ENCODE measurements around the gene TGFBR3.

Gene TGFBR3

DNA sequence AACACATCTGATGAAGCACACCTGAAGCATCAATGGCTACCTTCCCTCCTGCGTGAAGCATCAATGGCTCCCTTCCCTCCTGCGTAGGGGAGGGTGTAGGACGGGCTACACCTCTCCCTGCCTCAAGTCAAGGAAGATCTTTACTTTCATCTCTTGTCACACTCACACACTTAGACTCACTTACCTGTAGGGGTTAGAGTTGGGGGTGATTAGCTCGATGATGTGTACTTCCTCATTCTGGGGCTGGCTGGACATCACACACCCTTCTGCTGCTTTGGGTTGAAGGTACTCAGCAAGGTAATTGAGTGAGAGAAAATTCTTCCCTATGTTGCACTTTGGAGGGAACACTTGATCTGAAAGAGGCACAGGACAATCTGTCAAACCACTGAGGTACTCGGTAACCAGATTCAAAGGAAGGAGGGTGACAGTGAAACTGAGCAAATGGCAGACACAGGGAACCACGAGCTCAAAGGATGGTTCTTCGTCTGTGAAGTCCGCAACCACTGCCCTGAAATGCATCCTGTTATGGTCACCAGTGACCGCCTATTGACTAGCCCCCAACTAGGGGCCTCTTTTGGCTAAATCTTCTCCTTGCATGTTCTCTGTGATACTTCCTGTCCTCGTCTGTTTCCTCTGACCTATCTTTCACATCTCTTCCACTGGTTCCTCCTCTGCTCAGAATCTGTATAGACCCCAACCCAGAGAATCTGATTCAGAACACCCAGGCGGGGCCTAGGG is 156.2 kb downstream of the TGFBR3 start:
- DNase-seq, result no peak

DNA sequence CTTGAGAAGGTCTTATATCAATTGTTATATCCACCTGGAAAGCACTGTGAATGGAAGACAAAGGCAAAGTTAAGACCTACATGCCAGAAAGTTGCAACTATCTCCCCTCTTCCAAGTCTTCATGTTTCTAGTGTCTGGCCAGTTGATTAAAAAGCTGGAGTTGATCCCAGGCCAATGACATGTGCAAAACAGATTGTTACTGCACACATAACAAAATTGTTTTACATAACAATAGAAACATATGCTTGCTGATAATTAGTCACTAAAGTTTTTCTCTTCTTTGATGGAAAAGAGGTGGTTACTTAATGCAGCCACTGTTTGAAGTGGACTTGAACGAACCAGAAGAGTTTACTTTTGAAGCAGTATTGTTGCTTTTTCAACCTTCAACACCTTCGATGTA is 158.2 kb downstream of the TGFBR3 start:
- DNase-seq, result no peak

DNA sequence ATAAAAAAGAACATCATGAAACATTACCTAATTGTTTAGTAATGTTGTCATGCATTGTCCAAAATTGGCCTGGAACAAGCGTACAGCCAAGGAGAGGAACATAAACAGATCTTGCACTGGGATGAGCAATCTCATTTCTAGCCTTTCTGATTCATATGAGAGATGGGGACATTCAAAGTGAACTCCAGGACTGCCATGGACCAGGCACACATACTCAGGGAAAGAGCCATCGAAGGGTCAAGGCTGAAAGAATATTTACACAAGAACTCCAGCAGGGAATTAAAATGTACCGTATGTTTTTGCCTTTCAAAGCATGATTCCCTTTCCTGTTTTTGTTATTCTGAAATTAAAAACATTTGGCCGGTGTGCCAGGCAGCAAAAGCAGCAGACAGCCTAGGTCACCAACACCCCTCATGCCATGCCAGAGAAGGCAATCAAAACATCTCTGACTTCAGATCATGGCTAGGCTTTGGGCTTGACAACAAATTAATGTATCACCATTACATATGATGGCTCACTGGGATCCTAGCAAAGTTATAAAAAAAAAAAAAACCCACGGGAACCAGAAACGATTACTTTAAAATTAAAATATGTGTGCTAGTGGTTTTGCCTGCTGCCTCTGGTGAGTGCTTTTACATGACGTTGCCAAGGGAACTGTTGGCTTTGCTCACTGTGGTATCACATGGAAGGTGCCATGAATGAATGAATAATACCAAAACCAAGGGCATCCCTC is 159.8 kb downstream of the TGFBR3 start:
- DNase-seq, result no peak

DNA sequence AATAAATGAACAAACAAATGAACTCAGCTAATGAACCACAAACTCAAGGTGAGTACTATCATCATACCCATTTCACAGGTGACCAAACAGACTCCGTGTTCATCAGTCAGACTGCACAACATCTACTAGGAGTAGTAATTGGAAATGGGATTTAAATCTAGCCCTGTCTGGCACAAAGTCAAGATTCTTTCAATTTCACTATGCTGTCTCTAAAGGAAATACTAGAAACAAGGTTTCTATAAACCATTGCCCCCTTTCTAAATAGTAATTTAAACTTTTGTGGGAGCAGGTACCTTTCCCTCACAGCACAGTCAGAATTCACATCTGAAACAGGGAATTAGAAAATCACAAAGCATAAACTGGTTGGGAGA is 160.3 kb downstream of the TGFBR3 start:
- no peak for DNase-seq

DNA sequence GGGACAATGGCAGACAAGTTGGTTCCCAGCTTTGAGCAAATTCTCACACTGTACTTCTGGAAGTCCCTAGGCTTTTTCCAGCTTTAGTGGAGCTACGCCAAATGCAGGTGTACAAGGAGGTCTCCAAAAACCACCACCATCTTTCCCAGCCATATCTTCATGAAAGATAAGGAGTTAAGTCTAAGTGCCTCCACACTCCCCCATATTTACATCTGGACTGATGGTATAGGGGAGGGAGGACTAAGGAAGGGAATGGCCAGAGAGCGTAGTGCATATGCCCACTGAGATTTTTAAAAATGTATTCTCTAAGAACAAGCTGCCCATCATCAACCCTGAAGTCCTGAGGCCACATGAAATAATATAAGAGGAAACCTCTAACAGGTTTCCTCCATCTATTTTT is 161.3 kb downstream of the TGFBR3 start:
- no peak for DNase-seq

DNA sequence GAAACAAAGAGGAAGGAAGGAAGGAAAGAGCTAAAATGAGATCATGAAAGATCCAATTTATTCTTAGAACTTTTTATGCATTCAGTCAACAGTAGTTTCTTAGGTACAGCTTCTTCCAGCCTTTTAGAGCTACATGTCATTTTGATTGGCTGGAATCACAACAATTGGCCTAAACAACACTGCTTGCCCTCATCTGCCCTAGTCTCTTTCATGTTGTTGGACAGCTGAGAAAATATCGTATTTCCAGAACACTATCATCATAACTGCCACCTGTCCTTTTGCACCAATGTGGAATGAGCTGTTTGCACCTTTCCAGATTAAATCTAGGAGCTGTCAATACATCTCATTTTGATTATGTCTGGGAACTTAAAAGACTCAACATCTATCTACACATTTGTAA is 161.7 kb downstream of the TGFBR3 start:
- no peak for DNase-seq

DNA sequence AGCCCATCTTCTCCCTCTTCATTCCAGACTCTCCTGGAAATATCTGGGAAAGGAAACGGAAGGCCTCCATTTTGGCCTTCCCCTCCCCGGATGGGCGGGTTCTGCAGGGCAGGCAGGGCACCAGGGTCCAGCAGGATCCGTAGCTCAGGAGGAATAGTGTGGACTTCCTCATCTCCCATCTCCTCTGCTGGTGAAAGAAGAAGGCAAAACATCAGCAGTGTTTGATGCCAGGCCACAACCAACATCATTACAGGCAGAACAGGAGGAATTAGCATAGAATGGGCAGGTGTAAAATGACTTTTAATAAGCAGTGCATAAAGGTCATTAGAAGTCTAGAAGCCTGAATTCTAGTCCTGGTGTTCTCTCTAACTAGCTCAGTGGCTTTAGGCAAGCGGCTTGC is 165.9 kb downstream of the TGFBR3 start:
- DNase-seq, result no peak

DNA sequence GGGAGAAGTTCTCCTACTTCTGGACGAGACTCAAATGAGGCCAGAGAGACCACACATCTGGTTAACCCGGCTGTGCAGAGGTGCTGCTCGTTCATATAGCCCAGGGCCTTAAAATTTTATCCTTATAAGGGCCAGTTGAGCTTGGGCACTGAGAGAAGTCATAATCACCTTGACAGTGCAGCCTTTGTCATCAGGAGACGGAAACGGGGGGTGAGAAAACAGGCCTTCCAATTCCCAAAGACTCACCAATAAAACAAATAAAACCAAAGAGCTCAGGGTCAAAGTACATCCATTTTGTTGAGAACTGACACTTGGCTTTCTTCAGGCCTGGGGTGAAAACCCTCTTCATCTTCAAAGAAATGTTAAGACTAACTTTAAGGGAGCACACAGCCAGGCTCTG is 167.1 kb downstream of the TGFBR3 start:
- DNase-seq, result no peak

DNA sequence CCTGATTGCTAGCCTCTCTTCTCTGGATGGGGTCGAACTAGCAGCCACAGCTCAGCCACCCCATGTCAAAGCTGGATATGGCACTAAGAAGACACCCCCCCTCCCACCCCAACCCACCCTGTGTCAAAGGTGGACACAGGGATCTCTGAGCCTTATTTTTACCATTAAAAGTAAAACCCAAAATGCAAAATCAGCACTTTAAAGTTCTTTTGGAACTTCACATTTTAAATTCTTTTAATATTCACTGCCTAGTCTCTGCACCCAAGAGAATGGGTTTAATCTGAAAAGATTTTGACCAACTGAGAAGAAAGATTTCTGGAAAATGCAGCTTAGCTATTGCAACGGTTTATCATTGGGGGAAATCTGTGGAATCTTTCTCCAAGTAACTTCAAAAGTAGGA is 167.6 kb downstream of the TGFBR3 start:
- no peak for DNase-seq

DNA sequence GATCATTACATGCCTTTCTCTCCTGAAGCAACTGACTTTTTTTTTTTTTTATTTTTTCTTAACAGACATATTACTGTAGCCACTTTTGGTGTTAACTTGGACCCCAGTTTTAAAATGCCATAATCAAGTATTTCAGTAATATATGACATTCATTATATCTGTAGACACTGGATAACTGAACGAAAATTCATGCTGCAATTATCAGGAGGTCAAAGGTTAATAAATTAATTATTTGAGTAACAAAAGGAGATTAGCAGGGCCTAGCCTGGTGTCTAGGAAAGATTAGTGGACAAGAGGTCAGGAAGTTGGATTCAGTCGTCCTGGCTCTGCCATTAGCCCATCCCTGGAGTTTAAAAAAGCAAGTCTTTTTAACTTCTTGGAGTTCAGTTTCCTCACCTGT is 168.1 kb downstream of the TGFBR3 start:
- DNase-seq, result no peak

DNA sequence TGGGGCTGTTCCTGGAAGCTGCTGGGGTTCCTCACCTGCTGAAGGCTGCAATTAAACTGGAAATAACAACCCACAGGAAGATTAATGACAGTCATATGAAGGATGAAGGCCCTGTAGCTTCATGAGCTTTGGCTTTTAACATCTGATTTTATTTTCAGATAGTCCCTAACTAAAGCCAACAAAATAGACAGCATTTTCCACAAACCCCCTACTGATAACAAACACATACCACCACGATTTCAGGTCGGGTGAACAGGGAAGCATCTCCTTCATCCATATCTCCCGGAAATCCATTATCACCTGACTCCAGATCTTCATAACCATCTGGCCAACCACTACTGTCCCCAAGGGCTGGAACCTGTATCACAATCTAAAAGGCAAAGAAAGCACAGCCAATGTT is 169.6 kb downstream of the TGFBR3 start:
- no peak for DNase-seq

DNA sequence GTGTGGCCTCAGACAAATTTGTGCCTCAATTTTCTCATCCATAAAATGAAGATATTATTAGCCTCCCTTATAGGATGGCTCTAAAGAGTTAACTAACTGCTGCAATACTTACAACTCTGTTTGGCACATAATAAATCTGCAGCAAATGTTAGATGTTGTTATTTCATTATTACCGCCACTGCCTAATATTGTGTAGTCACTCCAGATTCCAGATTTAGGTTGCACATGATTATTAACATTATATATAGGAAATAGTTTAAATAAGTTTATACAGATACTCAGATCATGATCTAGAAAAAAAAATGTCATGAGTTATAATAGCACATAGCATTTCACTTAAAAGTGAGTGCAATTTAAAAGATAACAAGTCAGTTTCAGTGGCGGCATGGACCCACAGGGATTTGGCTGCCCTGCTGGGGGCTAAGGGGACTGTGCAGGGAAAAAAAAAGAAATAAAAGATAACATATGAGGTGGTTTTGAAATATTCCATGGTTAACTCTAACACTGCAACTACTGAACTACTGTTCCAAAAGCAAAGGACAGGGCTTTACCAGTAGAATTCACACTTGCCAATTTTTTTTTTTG is 170.4 kb downstream of the TGFBR3 start:
- no peak for DNase-seq

DNA sequence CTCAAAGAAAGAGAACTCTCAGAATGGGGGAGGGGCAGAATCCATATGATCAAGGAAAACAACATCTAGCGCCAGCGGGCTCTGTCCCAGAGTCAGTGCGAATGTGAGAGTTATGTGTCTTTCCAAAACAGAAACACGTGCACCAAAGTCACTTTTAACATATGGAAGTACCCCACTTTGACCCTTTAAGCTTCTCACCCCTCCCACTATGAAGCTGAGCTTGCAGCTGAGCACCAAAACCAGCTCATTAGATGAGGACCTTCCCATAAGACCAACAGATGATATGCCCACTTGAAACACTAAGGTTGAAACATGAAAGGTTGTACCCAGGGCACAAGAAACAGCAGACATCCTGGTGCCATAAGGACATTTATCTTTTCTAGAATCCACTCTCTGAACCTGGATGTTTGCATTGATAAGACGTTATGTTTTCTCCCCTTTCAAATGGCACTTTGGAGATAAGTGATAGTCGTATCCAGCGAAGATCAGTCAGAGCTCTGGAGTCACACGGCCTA is 171.0 kb downstream of the TGFBR3 start:
- DNase-seq, result no peak

DNA sequence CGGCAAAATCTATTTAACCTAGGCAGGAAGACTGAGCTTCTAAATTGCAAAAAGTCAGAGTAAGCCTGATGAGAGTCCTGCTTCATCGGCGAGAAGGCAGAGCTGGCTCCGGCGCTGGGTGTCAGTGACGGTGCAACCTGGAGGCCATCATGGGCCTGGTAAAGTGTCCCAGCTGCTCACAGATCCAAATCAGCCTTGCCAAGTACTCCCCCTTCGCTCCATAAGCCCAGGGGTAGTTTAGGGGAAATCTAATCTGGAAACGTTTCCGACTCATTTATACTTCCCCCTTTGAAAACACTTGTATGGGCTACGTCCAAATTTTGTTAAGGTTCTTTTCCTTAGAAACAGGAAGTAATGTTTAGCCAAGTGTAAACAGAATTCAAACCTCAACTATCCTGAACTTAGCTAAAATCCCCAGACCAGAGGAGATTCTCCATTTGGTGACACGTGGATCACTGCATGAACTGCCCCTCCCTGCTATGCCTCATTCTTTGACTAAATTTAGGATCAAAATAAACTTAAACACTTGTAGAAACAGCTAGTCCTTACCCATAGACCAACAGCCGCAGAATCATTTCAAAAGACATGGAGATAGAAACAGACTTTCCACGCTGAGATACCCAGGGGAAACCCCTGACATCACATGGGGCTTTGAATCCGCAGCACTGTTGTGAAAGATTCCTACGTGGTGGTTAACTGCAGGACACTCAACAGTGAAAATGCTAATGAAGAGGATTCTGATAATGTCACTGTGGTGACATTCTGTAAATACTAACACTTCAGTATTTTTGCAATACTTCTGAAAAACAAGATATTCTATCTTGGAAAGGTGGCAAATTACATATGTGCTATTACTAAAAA is 172.7 kb downstream of the TGFBR3 start:
- DNase-seq, result no peak

DNA sequence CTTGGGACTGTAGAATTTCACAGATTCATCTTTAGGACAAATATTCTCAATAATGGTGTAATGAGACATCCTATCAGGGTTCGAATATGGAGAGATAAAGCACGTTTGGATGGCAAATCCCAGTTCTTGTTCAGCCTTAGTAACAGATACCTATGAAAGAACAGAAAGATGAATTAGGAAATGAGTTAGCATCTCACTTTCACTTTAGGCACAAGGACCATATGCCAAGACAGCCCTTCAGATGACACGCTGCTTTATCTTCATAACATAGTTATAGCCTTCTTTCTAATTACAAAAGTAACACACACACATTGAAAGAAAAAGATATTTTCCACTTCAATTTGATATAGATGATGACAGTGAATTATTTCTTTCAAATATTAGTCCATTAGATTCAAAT is 173.6 kb downstream of the TGFBR3 start:
- DNase-seq, result no peak

DNA sequence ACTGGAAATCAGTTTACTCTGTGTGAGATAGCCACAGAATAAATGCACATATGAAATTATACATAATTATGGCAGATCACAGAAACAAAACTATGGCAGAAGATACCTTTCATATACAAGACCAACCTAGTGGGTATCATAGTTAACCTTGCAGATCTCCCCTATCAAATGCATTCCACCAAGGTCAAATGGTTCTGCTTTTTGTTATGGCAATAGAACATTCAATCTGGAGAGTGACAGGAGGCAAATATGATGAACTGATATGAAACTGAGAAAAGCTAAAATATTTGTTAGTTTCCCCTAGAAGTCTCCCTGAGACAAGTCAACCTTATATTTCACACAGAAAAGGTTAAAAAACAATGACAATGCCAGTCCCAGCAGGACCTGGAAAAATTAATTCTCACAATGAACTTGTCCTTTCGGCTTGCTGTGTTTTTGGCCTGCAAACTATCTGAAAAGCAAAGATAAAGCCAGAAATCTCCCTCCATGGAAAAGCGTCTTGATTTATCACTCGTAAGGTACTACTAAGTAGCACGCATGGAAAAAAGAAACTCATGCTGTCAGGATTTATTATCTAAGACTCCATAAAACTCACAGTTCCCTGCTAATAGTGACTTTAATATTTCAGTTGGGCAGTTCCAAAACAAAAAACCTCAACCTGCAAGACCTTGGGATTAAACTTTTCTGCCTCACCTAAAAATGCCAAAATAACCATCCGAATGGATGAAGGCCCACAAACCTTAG is 174.3 kb downstream of the TGFBR3 start:
- no peak for DNase-seq

DNA sequence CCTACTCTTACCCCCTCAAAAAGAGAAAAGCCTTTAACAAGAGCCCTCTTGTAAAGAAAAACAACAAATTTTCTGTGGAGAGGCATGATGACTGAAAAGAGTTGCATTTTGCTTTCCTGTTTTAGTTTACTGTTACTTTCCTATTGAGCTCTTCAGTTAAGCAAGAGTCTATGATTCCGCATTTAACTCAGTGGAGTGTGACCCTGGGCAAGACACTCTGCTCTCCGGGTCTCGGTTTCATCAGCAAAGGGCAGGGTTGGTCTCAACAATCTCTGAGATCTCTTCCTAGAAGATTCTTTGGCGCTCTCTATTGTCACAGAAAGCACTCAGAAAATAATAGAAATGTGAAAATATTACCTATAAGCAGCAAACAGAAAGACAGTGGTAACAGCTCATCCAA is 175.7 kb downstream of the TGFBR3 start:
- DNase-seq, result no peak

DNA sequence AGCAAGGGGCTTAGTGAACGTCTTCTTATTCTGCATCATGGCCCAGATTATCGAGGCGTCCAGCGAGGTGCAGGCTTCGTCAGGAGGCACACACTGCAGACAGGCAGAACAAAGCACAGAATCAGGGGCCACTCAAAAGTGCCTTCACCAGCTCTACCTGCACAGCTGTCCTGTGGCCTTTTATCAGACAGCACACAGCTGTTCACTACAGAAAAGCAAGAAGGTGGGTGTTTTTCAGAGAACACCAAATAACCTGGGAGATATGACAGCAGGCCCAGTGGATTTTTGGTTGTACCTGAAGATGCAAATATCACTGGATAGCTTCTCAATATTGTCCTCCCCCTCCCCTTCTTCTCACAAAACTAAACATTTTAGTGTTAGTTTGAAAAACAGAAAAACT is 177.3 kb downstream of the TGFBR3 start:
- DNase-seq, result no peak

DNA sequence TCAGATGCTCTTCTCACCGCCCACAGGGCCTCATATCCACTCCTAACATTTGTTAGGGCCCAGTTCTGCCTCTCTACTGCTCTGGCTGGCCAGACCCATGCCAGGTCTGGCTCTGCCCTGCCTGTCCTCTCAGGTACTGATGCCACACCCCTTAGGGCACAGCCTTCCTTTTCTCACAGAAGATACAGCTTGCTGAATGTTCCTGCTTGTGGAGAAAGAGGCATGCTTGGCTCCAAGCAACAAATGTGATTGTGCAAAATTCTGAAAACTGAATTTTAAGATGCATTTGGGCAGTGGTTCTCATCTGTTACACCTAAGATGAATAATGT is 178.1 kb downstream of the TGFBR3 start:
- DNase-seq, result no peak

DNA sequence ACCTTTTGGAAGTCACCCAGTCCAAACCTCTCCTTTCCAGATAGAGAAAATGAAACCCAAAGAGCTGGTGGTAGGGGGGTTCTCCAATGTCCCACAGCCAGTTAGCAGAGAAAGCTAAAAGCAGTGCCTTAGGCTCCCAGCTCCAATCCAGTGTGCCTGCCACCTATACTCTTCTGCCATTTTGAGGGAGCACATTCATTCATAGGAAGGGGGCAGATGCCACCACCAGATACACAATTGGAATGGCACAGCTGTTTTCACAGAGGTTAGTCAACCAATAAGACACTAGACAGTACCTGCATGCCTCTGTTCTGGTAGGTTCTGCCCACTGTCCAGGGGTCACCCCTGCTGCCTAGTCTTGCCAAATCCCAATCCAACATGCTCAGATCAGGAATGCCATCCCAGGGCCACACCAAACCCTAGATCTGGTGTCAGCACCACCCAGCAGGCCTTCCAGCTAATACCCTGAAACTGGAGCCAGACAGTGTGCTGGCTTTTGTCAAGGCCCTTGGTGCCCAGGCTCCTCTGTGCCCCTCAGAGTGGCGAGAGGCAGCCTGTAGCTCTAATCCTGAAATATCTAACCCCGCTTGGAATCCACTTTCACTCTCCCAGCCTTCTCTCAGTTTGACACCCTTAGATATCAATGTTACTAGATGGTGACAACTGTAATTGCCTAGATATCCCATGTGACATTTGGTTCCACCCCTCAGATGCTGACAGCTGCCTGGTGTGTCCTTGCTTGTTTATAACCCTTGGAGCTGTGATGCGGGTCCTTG is 178.6 kb downstream of the TGFBR3 start:
- DNase-seq, result no peak

DNA sequence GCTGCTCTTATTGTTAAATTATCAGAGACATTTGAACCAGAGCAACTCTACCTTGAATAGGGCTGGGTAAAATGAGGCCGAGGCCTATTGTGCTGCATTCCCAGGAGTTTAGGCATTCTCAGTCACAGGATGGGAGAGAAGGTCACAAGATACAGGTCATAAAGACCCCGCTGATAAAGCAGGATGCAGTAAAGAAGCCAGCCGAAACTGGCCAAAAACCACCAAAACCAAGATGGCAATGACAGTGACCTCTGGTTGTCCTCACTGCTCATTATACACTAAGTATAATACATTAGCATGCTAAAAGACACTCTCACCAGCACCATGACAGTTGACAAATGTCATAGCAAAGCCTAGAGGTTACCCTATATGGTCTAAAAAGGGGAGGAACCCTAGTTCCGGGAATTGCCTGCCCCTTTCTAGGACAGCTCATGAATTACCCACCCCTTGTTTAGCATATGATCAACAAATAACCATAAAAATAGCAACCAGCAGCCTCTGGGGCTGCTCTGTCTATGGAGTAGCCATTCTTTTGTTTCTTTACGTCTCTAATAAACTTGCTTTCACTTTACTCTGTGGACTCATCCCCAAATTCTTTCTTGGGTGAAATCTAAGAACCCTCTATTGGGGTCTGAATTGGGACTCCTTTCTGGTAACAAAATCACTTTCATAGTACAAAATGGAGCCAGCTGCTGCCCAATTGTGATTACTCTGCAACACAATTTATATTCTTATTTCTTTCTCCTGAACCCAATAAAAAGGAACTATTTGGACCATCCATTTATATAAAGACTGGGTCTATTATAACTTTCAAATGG is 179.6 kb downstream of the TGFBR3 start:
- no peak for DNase-seq

Data from activated naive CD4-positive, alpha-beta T cell treated with anti-CD3 and anti-CD28 coated beads, Interleukin-2, amount 50 U/mL, for 16 hours (primary cell).